ENCODE data around the gene LZTR1. TPM values are rescaled to one million over a fixed set of nuclear protein-coding genes. Genes with fewer than 3 reads are reported as not detected.
A peak's percentile ranks its signal among the peaks of the same experiment; 100 is the strongest.

LZTR1 gene
- total RNA-seq, 2 experiments from 2014 or later: 48.4 to 51.3 TPM

DNA sequence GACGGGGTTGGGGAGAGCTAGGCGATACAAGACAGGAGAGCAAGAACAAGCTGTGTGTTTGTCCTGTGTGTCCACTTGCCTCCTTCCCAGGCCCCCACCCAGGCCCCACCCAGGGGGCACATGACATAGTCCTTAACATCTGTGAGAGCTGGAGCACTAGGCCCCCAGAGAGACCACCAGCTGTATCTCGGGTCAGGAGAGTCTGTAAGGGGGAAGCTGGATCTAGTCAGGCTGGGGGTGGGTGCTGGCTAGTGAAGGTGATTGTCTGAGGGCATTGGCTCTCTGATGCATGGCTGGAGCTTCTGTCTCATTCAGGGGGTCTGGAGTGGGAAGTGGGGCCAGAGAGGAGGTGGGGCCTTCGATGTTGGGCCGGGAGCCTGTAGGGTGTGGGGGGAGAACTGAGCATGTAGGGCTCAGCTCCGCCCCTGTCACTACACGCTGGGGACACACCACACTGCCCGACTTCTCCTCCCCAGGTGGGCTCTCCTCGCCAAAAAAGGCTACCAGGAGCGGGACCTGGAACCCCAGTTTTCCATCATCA, 33.4 kb downstream of the LZTR1 start:
- Histone ChIP-seq H3K4me1 (ENCODE audit: insufficient read depth, low read length) (peaks cover 26% of the 10 kb centered on the region), H3K36me3 (ENCODE audit: insufficient read depth, low read length) (no peaks in the 10 kb centered on the region), H3K27ac (ENCODE audit: low read depth in 1 of 2, low read length in 2 of 2) (no peak overlapping the region), H3K4me3 (ENCODE audit: low read length) (no peak overlapping the region), H3K27me3 (ENCODE audit: control insufficient read depth in 1 of 2, insufficient read depth in 2 of 2, low read length in 2 of 2) (no peaks in the 10 kb centered on the region), H3K9me3 (ENCODE audit: control insufficient read depth in 1 of 2, insufficient read depth in 1 of 2, low read length in 2 of 2) (no peaks in the 10 kb centered on the region)
- Mint-ChIP-seq H3K4me1 (ENCODE audit: low read depth) (peaks cover 30% of the 10 kb centered on the region), H3K27ac (no peak overlapping the region), H3K27me3 (no peaks in the 10 kb centered on the region), H3K36me3 (ENCODE audit: low read depth) (no peaks in the 10 kb centered on the region), H3K4me3 (peak overlapping the region; percentile 30), H3K9me3 (no peaks in the 10 kb centered on the region)
- peak in 1 of 14 experiments; percentile 11 for DNase-seq
- intact Hi-C loops (cut with DNase I, micrococcal nuclease): no loop called here
- ATAC-seq (ENCODE audit: poor library complexity): no peak
- TF ChIP-seq, protein P1, sequence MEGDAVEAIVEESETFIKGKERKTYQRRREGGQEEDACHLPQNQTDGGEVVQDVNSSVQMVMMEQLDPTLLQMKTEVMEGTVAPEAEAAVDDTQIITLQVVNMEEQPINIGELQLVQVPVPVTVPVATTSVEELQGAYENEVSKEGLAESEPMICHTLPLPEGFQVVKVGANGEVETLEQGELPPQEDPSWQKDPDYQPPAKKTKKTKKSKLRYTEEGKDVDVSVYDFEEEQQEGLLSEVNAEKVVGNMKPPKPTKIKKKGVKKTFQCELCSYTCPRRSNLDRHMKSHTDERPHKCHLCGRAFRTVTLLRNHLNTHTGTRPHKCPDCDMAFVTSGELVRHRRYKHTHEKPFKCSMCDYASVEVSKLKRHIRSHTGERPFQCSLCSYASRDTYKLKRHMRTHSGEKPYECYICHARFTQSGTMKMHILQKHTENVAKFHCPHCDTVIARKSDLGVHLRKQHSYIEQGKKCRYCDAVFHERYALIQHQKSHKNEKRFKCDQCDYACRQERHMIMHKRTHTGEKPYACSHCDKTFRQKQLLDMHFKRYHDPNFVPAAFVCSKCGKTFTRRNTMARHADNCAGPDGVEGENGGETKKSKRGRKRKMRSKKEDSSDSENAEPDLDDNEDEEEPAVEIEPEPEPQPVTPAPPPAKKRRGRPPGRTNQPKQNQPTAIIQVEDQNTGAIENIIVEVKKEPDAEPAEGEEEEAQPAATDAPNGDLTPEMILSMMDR (IDR thresholded peaks at IDR 0.05): no peak
- CTCF ChIA-PET: no interaction called here
- POLR2A ChIA-PET: interaction anchor here (2.2 kb wide), 1 partner anchor 13 kb away, joined by 9 read pairs; the partner anchor contains the start of gene THAP7

DNA sequence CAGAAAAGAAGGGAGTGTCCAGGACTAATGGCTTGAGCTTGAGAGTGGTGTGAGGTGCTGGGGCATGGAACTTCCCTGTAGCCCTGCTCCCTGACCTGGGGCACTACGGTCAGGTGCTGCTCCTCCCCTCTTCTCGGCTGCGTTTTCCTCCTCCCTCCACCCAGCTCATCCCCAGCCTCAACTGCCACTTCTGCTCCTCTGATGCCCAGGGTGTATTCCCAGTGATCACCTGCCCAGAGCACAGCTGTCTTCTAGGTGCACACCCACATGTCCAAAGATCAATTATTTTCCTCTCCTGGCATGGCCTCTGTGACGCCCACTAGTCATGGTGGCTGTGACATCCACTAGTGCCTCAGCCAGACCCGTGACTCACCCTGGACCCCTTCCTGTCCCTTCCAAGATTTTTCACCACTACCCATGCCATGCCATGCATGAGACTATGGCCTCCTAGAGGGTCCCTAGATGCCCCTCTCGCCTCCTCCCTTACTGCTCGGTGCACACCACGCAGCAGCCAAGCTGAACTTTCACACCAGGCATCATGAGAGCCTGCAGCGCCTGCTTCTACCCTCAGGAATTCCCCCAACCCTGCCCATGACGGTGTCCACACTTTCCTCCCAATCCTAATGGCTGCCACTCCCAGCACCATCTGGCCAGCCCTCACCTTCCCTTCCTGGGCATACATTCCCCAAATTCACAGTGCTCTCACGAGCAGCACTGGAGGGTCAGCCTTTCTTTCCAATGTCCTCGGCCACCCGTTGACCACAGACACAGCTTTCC, 34.7 kb downstream of the LZTR1 start:
- intact Hi-C loops (cut with DNase I, micrococcal nuclease): no loop called here
- Histone ChIP-seq H3K4me3 (ENCODE audit: low read length) (no peak overlapping the region), H3K9me3 (ENCODE audit: control insufficient read depth in 1 of 2, insufficient read depth in 1 of 2, low read length in 2 of 2) (no peaks in the 10 kb centered on the region), H3K27ac (ENCODE audit: low read depth in 1 of 2, low read length in 2 of 2) (no peak overlapping the region), H3K4me1 (ENCODE audit: insufficient read depth, low read length) (peaks cover 26% of the 10 kb centered on the region), H3K27me3 (ENCODE audit: control insufficient read depth in 1 of 2, insufficient read depth in 2 of 2, low read length in 2 of 2) (no peaks in the 10 kb centered on the region), H3K36me3 (ENCODE audit: insufficient read depth, low read length) (no peaks in the 10 kb centered on the region)
- H3K27me3 Mint-ChIP-seq: no peaks in the 10 kb centered on the region
- H3K9me3 Mint-ChIP-seq: no peaks in the 10 kb centered on the region
- DNase-seq (no peak), ATAC-seq (ENCODE audit: poor library complexity) (no peak)
- ChIA-PET CTCF (interaction anchor here (0.6 kb wide), 2 partner anchors 147 to 598 kb away, joined by 3 to 4 read pairs; no protein-coding TSS in a partner anchor), POLR2A (no interaction called here)
- H3K27ac Mint-ChIP-seq: no peak overlapping the region
- peaks cover 30% of the 10 kb centered on the region for H3K4me1 Mint-ChIP-seq (ENCODE audit: low read depth)
- TF ChIP-seq, protein P1 (IDR thresholded peaks at IDR 0.05): no peak
- no peaks in the 10 kb centered on the region for H3K36me3 Mint-ChIP-seq (ENCODE audit: low read depth)
- H3K4me3 Mint-ChIP-seq: peak overlapping the region; percentile 62

DNA sequence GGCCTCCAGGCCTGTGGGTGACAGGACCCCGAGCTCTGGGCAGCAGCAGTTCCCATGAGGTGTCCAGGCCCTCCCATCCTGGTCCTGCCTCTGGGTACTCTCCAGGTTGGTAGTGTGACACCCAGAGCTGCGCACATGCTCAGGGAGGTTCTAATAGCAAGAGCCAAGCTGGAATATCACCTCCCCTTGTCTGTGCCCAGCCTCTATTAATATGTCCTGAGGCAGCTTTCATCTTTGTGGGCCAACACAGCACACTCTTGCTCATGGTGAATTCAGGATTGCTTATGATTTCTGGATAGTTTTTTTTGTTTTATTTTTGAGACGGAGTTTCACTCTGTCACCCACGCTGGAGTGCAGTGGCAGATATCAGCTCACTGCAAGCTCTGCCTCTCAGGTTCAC, 36.2 kb downstream of the LZTR1 start:
- no peak for DNase-seq
- Mint-ChIP-seq H3K4me1 (ENCODE audit: low read depth) (peaks cover 29% of the 10 kb centered on the region), H3K27me3 (no peaks in the 10 kb centered on the region), H3K27ac (no peak overlapping the region), H3K4me3 (no peak overlapping the region), H3K36me3 (ENCODE audit: low read depth) (no peaks in the 10 kb centered on the region), H3K9me3 (no peaks in the 10 kb centered on the region)
- Histone ChIP-seq H3K27me3 (ENCODE audit: control insufficient read depth in 1 of 2, insufficient read depth in 2 of 2, low read length in 2 of 2) (no peaks in the 10 kb centered on the region), H3K4me3 (ENCODE audit: low read length) (no peak overlapping the region), H3K36me3 (ENCODE audit: insufficient read depth, low read length) (no peaks in the 10 kb centered on the region), H3K27ac (ENCODE audit: low read depth in 1 of 2, low read length in 2 of 2) (no peak overlapping the region), H3K9me3 (ENCODE audit: control insufficient read depth in 1 of 2, insufficient read depth in 1 of 2, low read length in 2 of 2) (no peaks in the 10 kb centered on the region), H3K4me1 (ENCODE audit: insufficient read depth, low read length) (peaks cover 26% of the 10 kb centered on the region)
- intact Hi-C loops (cut with DNase I, micrococcal nuclease): no loop called here
- TF ChIP-seq, protein P1 (IDR thresholded peaks at IDR 0.05): no peak
- ChIA-PET CTCF (no interaction called here), POLR2A (no interaction called here)
- ATAC-seq (ENCODE audit: poor library complexity): no peak

Data from CD4-positive, alpha-beta T cell (primary cell).